SK-N-SH (cell line): ENCODE results near the gene ADD1. TPM values are rescaled to one million over a fixed set of nuclear protein-coding genes. Genes with fewer than 3 reads are reported as not detected.
A peak's percentile ranks its signal among the peaks of the same experiment; 100 is the strongest.

ENCODE experiments used
- CTCF ChIA-PET: fragments of 300-600, 350-600 bp; formaldehyde crosslinking; extraction: SDS; loops from one replicate; lab custom pipeline; 2021; lab: Yijun Ruan, JAX
- POLR2A ChIA-PET: fragments of 350-600 bp; sonication (Branson Sonifier 250); formaldehyde crosslinking; extraction: SDS; loops from one replicate; lab custom pipeline; 2020; ENCODE audit warnings: antibody characterized with exemption, inconsistent platforms; lab: Yijun Ruan, JAX
- DNase-seq: peaks from one replicate; pipeline ENCODE4 v3.0.0; 2012
- H2AFZ ChIP-seq: fragments of 200-600 bp; sonication (generic); 2 replicates; pipeline ENCODE4 v1.8.1; 2016; ENCODE audit warnings: antibody characterized with exemption, mild to moderate bottlenecking, low read depth
- H3F3A ChIP-seq: fragments of 200-600 bp; sonication (generic); replicated peaks from 2 replicates; pipeline ENCODE3; 2016; ENCODE audit warnings: antibody characterized with exemption, mild to moderate bottlenecking; ENCODE audit not compliant: insufficient read depth
- H3K27ac ChIP-seq, 2 experiments: fragments of 200-500 bp in 1 of 2; fragments of 200-600 bp in 1 of 2; sonication (Bioruptor generic) in 1 of 2; sonication (generic), shearing (Covaris generic) in 1 of 2; 2 replicates each; pipeline versions ENCODE4 v1.5.1 to v1.6.1; 2014 to 2016; ENCODE audit warnings: low read depth in 2 of 2, inconsistent platforms in 1 of 2, low read length in 1 of 2, mild to moderate bottlenecking in 1 of 2, mixed read lengths in 1 of 2
- H3K27me3 ChIP-seq: fragments of 200-600 bp; sonication (generic), shearing (Covaris generic); 2 replicates; pipeline ENCODE4 v1.6.1; 2016; ENCODE audit warnings: mixed run types; ENCODE audit not compliant: insufficient read depth
- H3K36me3 ChIP-seq, 2 experiments: fragments of 200-500 bp in 1 of 2; fragments of 200-600 bp in 1 of 2; sonication (Bioruptor generic) in 1 of 2; sonication (generic) in 1 of 2; replicated peaks in 1 of 2; 2 replicates each; pipeline versions ENCODE3 to v1.5.1; 2014 to 2016; ENCODE audit warnings: low read length in 1 of 2, mild to moderate bottlenecking in 1 of 2; ENCODE audit not compliant: insufficient read depth in 2 of 2, control insufficient read depth in 1 of 2
- H3K4me1 ChIP-seq, 2 experiments: fragments of 200-500 bp in 1 of 2; fragments of 200-600 bp in 1 of 2; sonication (Bioruptor generic) in 1 of 2; sonication (generic), shearing (Covaris generic) in 1 of 2; 2 replicates each; pipeline versions ENCODE4 v1.5.1 to v1.6.1; 2014 to 2016; ENCODE audit warnings: low read depth in 1 of 2, low read length in 1 of 2, mixed run types in 1 of 2; ENCODE audit not compliant: insufficient read depth in 2 of 2, control insufficient read depth in 1 of 2
- H3K4me2 ChIP-seq: fragments of 200-600 bp; sonication (generic), shearing (Covaris generic); 2 replicates; pipeline ENCODE4 v1.6.1; 2017; ENCODE audit warnings: mixed run types
- H3K4me3 ChIP-seq, 2 experiments: fragments of 200-500 bp in 1 of 2; fragments of 200-600 bp in 1 of 2; sonication (Bioruptor generic) in 1 of 2; sonication (generic), shearing (Covaris generic) in 1 of 2; 2 replicates each; pipeline versions ENCODE4 v1.5.1 to v1.8.1; 2014 to 2016; ENCODE audit warnings: low read depth in 2 of 2, inconsistent platforms in 1 of 2, low read length in 1 of 2, mild to moderate bottlenecking in 1 of 2, mixed read lengths in 1 of 2, moderate library complexity in 1 of 2
- H3K79me2 ChIP-seq: fragments of 200-600 bp; sonication (generic); 2 replicates; pipeline ENCODE4 v1.8.1; 2017; ENCODE audit warnings: mild to moderate bottlenecking; ENCODE audit not compliant: insufficient read depth
- H3K9ac ChIP-seq: fragments of 200-600 bp; sonication (generic); 2 replicates; pipeline ENCODE4 v1.6.1; 2017; ENCODE audit warnings: mixed run types
- H3K9me2 ChIP-seq: fragments of 200-600 bp; sonication (generic); 2 replicates; pipeline ENCODE4 v1.6.1; 2017; ENCODE audit warnings: mixed run types
- H3K9me3 ChIP-seq: fragments of 200-600 bp; sonication (generic); 2 replicates; pipeline ENCODE4 v1.6.1; 2017; ENCODE audit warnings: mixed run types, mild to moderate bottlenecking, moderate library complexity
- H4K20me1 ChIP-seq: fragments of 200-600 bp; sonication (generic); 2 replicates; pipeline ENCODE4 v1.6.1; 2017; ENCODE audit warnings: mild to moderate bottlenecking, mixed run types; ENCODE audit not compliant: insufficient read depth
- EP300 ChIP-seq, 2 experiments: IDR thresholded peaks; 2 replicates each; pipeline versions ENCODE4 v1.4.0 to v1.6.1; 2012; ENCODE audit warnings: borderline replicate concordance in 1 of 2, low read depth in 1 of 2, low read length in 1 of 2
- EZH2phosphoT487 ChIP-seq: fragments of 200-600 bp; sonication (generic); IDR thresholded peaks from 2 replicates; pipeline ENCODE4 v1.6.1; 2017; ENCODE audit warnings: low read depth, mixed run types, mild to moderate bottlenecking, antibody characterized with exemption, moderate library complexity, borderline replicate concordance
- FOSL2 ChIP-seq: IDR thresholded peaks from 2 replicates; pipeline ENCODE4 v1.4.0; 2012; ENCODE audit warnings: low read depth, mild to moderate bottlenecking, moderate library complexity, borderline replicate concordance
- MAX ChIP-seq: IDR thresholded peaks from 2 replicates; pipeline ENCODE4 v1.4.0; 2012; ENCODE audit warnings: low read depth
- MEF2A ChIP-seq: IDR thresholded peaks from 2 replicates; pipeline ENCODE4 v1.4.0; 2012; ENCODE audit warnings: low read depth, borderline replicate concordance
- MXI1 ChIP-seq: IDR thresholded peaks from 2 replicates; pipeline ENCODE4 v1.6.1; 2012; ENCODE audit warnings: mild to moderate bottlenecking, low read depth, low read length, improper control_type of control experiment
- POLR2AphosphoS5 ChIP-seq: IDR thresholded peaks from 2 replicates; pipeline ENCODE4 v1.6.1; 2012; ENCODE audit warnings: low read depth, low read length
- RFX5 ChIP-seq: IDR thresholded peaks from 2 replicates; pipeline ENCODE4 v1.6.1; 2012; ENCODE audit warnings: mild to moderate bottlenecking, improper control_type of control experiment, low read length
- RXRA ChIP-seq: IDR thresholded peaks from 2 replicates; pipeline ENCODE4 v1.4.0; 2012; ENCODE audit warnings: low read depth, mild to moderate bottlenecking, borderline replicate concordance
- SIN3A ChIP-seq: IDR thresholded peaks from 2 replicates; pipeline ENCODE4 v1.6.1; 2012; ENCODE audit warnings: low read depth, mild to moderate bottlenecking, low read length, moderate library complexity, borderline replicate concordance
- TCF12 ChIP-seq: IDR thresholded peaks from 2 replicates; pipeline ENCODE4 v1.4.0; 2012
- USF1 ChIP-seq: IDR thresholded peaks from 2 replicates; pipeline ENCODE4 v1.4.0; 2012; ENCODE audit warnings: low read depth, borderline replicate concordance
- USF2 ChIP-seq: fragments of 150-350 bp; IDR thresholded peaks from 2 replicates; pipeline ENCODE4 v1.6.1; 2017; ENCODE audit warnings: antibody characterized with exemption, low read length, low read depth, borderline replicate concordance
- ZBTB33 ChIP-seq: IDR thresholded peaks from 2 replicates; pipeline ENCODE4 v1.4.0; 2012; ENCODE audit warnings: low read depth, borderline replicate concordance
- WGBS: methylation state at CpG from one replicate; pipeline ENCODE4 v1.1.6; 2017; ENCODE audit warnings: low lambda C conversion rate; 5-methylcytosine and 5-hydroxymethylcytosine counted together
- polyA plus RNA-seq, 3 experiments: library from polyadenylated mRNA; depleted of rRNA; stranded (reverse); fragments of >200 nt; gene quantifications; 2 replicates each; pipeline ENCODE4 v1.2.3, GENCODE V29; 2012

Gene ADD1
- polyA plus RNA-seq, 1 of the 3 experiments (the other 2 are of a cell fraction), result 155 TPM

- Histone ChIP-seq H3K27ac (no peak overlapping the region), H3K4me2 (no peak overlapping the region), H3K4me3 (no peak overlapping the region), H3K4me1 (no peaks in the 10 kb centered on the region; a peak in 1 of 4 replicates), H3K27me3 (no peaks in the 10 kb centered on the region), H3K9me3 (no peaks in the 10 kb centered on the region), H4K20me1 (no peaks in the 10 kb centered on the region), H3K9ac (no peak overlapping the region), H2AFZ (no peak overlapping the region), H3K36me3 (peaks cover 0 to 24% of the 10 kb centered on the region in 2 experiments), H3K79me2 (no peaks in the 10 kb centered on the region), H3K9me2 (no peaks in the 10 kb centered on the region), H3F3A (no peaks in the 10 kb centered on the region)
- no peak for TF ChIP-seq MEF2A
- POLR2A ChIA-PET, result no interaction called here
- DNase-seq, result peak; percentile 12
- CTCF ChIA-PET, result no interaction called here
- 92% methylated on average over 17 of the region's 17 CpGs for WGBS
These were observed 14.9 kb upstream of the ADD1 start for GRCh38 chr4:2828758-2829181.

- H3K27me3 ChIP-seq, result no peaks in the 10 kb centered on the region
- no peaks in the 10 kb centered on the region for H3K79me2 ChIP-seq
- H3K9ac ChIP-seq, result no peak overlapping the region
- 100% methylated on average over 8 of the region's 18 CpGs for WGBS
- H3K9me3 ChIP-seq, result no peaks in the 10 kb centered on the region
- no peak overlapping the region for H2AFZ ChIP-seq
- no peak overlapping the region for H3K4me2 ChIP-seq
- no peaks in the 10 kb centered on the region for H3F3A ChIP-seq
- no peaks in the 10 kb centered on the region; a peak in 1 of 4 replicates for H3K4me1 ChIP-seq
- H3K27ac ChIP-seq, result no peak overlapping the region
- ChIA-PET CTCF (no interaction called here), POLR2A (no interaction called here)
- TF ChIP-seq RFX5 (no peak), TCF12 (no peak), USF2 (no peak), MEF2A (no peak), MAX (no peak)
- TF ChIP-seq, all 33 proteins: peak for 0
- H3K36me3 ChIP-seq, result peaks cover 0 to 30% of the 10 kb centered on the region in 2 experiments
- peak; percentile 29 for DNase-seq
- H4K20me1 ChIP-seq, result no peaks in the 10 kb centered on the region
- H3K9me2 ChIP-seq, result no peaks in the 10 kb centered on the region
- no peak overlapping the region for H3K4me3 ChIP-seq
These were observed 14.2 kb upstream of the ADD1 start for GRCh38 chr4:2829321-2829932.

- CTCF ChIA-PET, result interaction anchor here (0.6 kb wide), 1 partner anchor 12 kb away, joined by 3 read pairs; no protein-coding TSS in a partner anchor
- POLR2A ChIA-PET, result no interaction called here
- 93% methylated on average over 6 of the region's 19 CpGs for WGBS
- TF ChIP-seq SIN3A, result no peak
- no peak for TF ChIP-seq ZBTB33
- TF ChIP-seq RFX5, result no peak
- TF ChIP-seq MAX, result no peak
- no peak for TF ChIP-seq MEF2A
- no peak for TF ChIP-seq POLR2AphosphoS5
- TF ChIP-seq EZH2phosphoT487, result no peak
- TF ChIP-seq MXI1, result no peak
- TF ChIP-seq FOSL2, result no peak
- no peak for TF ChIP-seq USF2
- TF ChIP-seq RXRA, result no peak
- no peak for TF ChIP-seq USF1
- no peak for TF ChIP-seq EP300 (IDR thresholded peaks at IDR 0.05; ENCODE audit: borderline replicate concordance in 1 of 2, low read depth in 1 of 2, low read length in 1 of 2)
These were observed 13.7 kb upstream of the ADD1 start for GRCh38 chr4:2829933-2830451.

More at GRCh38 chr4:2829933-2830451, 13.7 kb upstream of the ADD1 start:
- Histone ChIP-seq H3K36me3 (peaks cover 0 to 29% of the 10 kb centered on the region in 2 experiments), H3K4me1 (no peaks in the 10 kb centered on the region; a peak in 1 of 4 replicates), H3K4me3 (no peak overlapping the region), H3K9me3 (no peaks in the 10 kb centered on the region), H3K9ac (no peak overlapping the region), H3K27ac (no peak overlapping the region), H3K4me2 (no peak overlapping the region), H3K27me3 (no peaks in the 10 kb centered on the region), H3K79me2 (no peaks in the 10 kb centered on the region), H4K20me1 (no peaks in the 10 kb centered on the region), H2AFZ (no peak overlapping the region), H3F3A (no peaks in the 10 kb centered on the region), H3K9me2 (no peaks in the 10 kb centered on the region)
- DNase-seq, result peak; percentile 19
